ENCODE results near the gene LCE2C. TPM values are rescaled to one million over a fixed set of nuclear protein-coding genes. Genes with fewer than 3 reads are reported as not detected.

Gene LCE2C
- total and polyA plus RNA-seq, 12 donors = not detected

DNA sequence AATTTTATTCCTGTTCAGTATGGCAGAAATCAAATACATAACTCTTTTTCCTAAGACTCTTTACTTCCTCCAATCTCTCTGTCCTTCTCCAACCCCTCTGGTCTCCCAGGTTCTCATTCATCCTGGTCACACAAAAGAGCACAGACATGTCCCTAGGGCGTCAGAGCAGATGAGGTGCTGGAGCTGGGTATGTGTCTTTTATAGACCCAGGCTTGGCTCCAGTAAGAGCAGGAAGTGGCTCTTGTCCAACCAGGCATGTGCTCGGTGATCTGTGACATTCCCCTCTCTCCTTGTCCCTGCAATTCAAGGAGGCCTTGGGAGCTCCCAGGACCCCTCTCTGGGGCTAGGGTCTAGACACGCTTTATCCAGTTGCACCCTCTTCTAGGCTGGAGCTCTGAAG lies 29.9 kb upstream of the LCE2C start:
- no peak overlapping the region for H3K27ac ChIP-seq
- TF ChIP-seq, protein P1, sequence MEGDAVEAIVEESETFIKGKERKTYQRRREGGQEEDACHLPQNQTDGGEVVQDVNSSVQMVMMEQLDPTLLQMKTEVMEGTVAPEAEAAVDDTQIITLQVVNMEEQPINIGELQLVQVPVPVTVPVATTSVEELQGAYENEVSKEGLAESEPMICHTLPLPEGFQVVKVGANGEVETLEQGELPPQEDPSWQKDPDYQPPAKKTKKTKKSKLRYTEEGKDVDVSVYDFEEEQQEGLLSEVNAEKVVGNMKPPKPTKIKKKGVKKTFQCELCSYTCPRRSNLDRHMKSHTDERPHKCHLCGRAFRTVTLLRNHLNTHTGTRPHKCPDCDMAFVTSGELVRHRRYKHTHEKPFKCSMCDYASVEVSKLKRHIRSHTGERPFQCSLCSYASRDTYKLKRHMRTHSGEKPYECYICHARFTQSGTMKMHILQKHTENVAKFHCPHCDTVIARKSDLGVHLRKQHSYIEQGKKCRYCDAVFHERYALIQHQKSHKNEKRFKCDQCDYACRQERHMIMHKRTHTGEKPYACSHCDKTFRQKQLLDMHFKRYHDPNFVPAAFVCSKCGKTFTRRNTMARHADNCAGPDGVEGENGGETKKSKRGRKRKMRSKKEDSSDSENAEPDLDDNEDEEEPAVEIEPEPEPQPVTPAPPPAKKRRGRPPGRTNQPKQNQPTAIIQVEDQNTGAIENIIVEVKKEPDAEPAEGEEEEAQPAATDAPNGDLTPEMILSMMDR (IDR thresholded peaks at IDR 0.05) = no peak
- TF ChIP-seq POLR2A (IDR thresholded peaks at IDR 0.05) = no peak
- no peak overlapping the region for H3K4me3 ChIP-seq
- H3K36me3 ChIP-seq (replicated peaks in 1 of 2) = no peaks in the 10 kb centered on the region
- H3K27me3 ChIP-seq = no peaks in the 10 kb centered on the region
- no peaks in the 10 kb centered on the region for H3K4me1 ChIP-seq (replicated peaks in 1 of 2)
- intact Hi-C loops (cut with DNase I) = no loop called here
- no peaks in the 10 kb centered on the region for H3K9me3 ChIP-seq (replicated peaks in 1 of 3)
- WGBS, 4 donors = 38 to 49% (median 41%) methylated on average over 3 of the region's 3 CpGs
- no peak for DNase-seq

DNA sequence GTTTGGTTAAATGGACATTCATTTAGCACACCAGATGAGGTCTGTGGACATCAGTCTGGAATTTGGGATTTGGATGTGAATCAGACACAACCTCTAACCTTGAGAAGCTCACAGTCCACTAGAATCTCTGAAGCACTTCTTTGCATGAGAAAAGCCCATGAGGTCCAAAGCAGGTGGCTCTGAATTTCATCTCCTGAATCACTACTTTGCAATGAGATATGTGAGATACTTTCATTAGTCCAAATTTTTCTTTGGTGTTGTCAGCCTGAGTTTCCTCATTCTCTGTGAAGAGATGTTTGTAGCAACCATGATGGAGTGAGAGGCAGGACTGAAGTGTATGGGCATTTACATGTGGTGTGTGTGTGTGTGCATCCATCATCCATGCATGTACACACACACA lies 28.4 kb upstream of the LCE2C start:
- H3K36me3 ChIP-seq (replicated peaks in 1 of 2) = no peaks in the 10 kb centered on the region
- H3K27me3 ChIP-seq = no peaks in the 10 kb centered on the region
- H3K4me3 ChIP-seq = no peak overlapping the region
- H3K4me1 ChIP-seq (replicated peaks in 1 of 2) = no peaks in the 10 kb centered on the region
- TF ChIP-seq, protein P1 (IDR thresholded peaks at IDR 0.05) = no peak
- TF ChIP-seq POLR2A (IDR thresholded peaks at IDR 0.05) = no peak
- DNase-seq = no peak
- H3K9me3 ChIP-seq (replicated peaks in 1 of 3) = no peaks in the 10 kb centered on the region
- H3K27ac ChIP-seq = no peak overlapping the region
- intact Hi-C loops (cut with DNase I) = no loop called here

DNA sequence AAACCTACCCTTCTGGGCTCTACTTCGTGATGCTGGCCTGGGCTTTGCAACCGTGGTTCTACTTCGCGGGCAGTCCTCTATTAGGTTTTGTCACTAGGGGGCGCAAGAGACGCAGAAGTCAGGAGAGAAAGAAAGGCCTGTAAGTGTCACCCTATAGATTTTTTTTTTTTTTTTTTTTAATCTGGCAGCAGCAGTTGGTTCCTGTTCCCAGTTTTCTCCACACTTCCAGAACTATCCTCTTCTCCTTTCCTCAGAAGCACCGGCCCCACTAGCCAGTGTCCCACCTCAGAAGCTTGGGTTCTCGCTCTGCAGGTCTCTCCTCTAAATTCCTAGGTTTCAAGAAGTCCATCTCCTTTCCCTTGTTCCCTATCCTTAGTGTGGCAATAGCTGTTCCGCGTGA lies 21.0 kb upstream of the LCE2C start:
- DNase-seq = peak in 6 of 7 donors; percentile 17 to 38 (median 30)
- intact Hi-C loops (cut with DNase I) = no loop called here
- no peak for TF ChIP-seq POLR2A (IDR thresholded peaks at IDR 0.05)
- TF ChIP-seq, protein P1 (IDR thresholded peaks at IDR 0.05) = peak in 5 of 6 experiments; percentile 24 to 49 (median 35)

DNA sequence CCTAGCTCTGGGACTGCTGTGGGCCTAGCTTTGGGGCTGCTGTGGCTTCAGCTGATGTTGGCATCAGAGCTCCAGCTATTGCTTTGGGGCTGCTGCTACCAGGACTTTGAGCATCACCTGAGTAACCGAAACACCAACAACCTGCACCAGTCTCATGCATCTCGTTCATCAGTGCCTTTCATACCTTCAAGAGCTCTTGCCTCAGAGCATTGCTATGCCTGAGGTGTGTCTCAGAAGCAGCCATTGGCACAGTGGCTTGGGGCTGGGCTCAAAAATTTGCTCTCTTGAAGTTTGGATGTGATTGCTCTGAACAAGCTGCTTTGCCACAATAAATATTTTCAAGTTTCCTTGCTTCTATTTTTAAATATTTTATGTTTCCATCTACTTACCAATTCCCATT lies 18.6 kb upstream of the LCE2C start:
- 22 to 71% (median 53%) methylated on average over 1 to 2 of the region's 2 CpGs for WGBS, 4 donors
- no peaks in the 10 kb centered on the region for H3K4me1 ChIP-seq (replicated peaks in 1 of 2)
- no peak for DNase-seq
- H3K4me3 ChIP-seq = no peak overlapping the region
- H3K36me3 ChIP-seq (replicated peaks in 1 of 2) = no peaks in the 10 kb centered on the region
- no peak overlapping the region for H3K27ac ChIP-seq
- intact Hi-C loops (cut with DNase I) = no loop called here
- no peaks in the 10 kb centered on the region for H3K27me3 ChIP-seq
- H3K9me3 ChIP-seq (replicated peaks in 1 of 3) = no peaks in the 10 kb centered on the region
- TF ChIP-seq POLR2A (IDR thresholded peaks at IDR 0.05) = no peak
- TF ChIP-seq, protein P1 (IDR thresholded peaks at IDR 0.05) = no peak

More for the DNA sequence above, 21.0 kb upstream of the LCE2C start:
- Histone ChIP-seq H3K9me3 (replicated peaks in 1 of 3) (no peaks in the 10 kb centered on the region), H3K27me3 (no peaks in the 10 kb centered on the region), H3K4me3 (no peak overlapping the region), H3K36me3 (replicated peaks in 1 of 2) (no peaks in the 10 kb centered on the region), H3K27ac (no peak overlapping the region), H3K4me1 (replicated peaks in 1 of 2) (no peaks in the 10 kb centered on the region)
- 28 to 33% (median 32%) methylated on average over 10 of the region's 10 CpGs for WGBS, 4 donors

Measured in adrenal gland (tissue), 12 donors.